Ovary (tissue), 9 donors: ENCODE results near the gene COL13A1. TPM values are rescaled to one million over a fixed set of nuclear protein-coding genes. Genes with fewer than 3 reads are reported as not detected.

Source experiments
- DNase-seq, 5 donors: peaks; one replicate each; pipeline ENCODE4 v3.0.0-alpha.2; 2019 to 2020
- H3K27ac ChIP-seq, 2 donors: fragments of 200-600 bp; one replicate each; pipeline versions ENCODE4 v1.5.1 to v1.8.0; 2019 to 2022
- H3K27me3 ChIP-seq: fragments of 200-600 bp; one replicate; pipeline ENCODE4 v1.8.0; 2022
- H3K36me3 ChIP-seq: fragments of 200-600 bp; sonication (generic); one replicate; pipeline ENCODE4 v1.5.1; 2019
- H3K4me1 ChIP-seq: one replicate; pipeline ENCODE4 v1.8.1; 2013; ENCODE audit warnings: mild to moderate bottlenecking, moderate library complexity; ENCODE audit not compliant: insufficient read depth
- H3K4me3 ChIP-seq: fragments of 200-600 bp; sonication (generic); one replicate; pipeline ENCODE4 v1.5.1; 2017
- H3K9me3 ChIP-seq, 2 donors: fragments of 200-600 bp in 1 of 2; sonication (generic) in 1 of 2; one replicate each; pipeline versions ENCODE4 v1.5.1 to v1.8.1; 2013 to 2019; ENCODE audit warnings: mild to moderate bottlenecking in 1 of 2, moderate library complexity in 1 of 2
- CTCF ChIP-seq, 3 donors: fragments of 450-650 bp in 2 of 3; fragments of 200-600 bp in 1 of 3; IDR thresholded peaks; one replicate each; pipeline versions ENCODE4 v1.5.1 to v1.8.0; 2016 to 2022; ENCODE audit warnings: antibody characterized with exemption in 3 of 3, mild to moderate bottlenecking in 1 of 3
- EP300 ChIP-seq: sonication (generic); formaldehyde crosslinking; IDR thresholded peaks from one replicate; pipeline ENCODE4 v1.6.1; 2017; ENCODE audit warnings: antibody characterized with exemption
- POLR2A ChIP-seq: fragments of 450-650 bp; IDR thresholded peaks from one replicate; pipeline ENCODE4 v1.6.1; 2017; ENCODE audit warnings: antibody characterized with exemption, mild to moderate bottlenecking, moderate library complexity
- WGBS, 3 donors: extraction: QIAGEN DNeasy Blood & Tissue Kit in 1 of 3; methylation state at CpG; one replicate each; pipeline versions ENCODE4 v1.1.5 to v1.1.7; 2013 to 2017; 5-methylcytosine and 5-hydroxymethylcytosine counted together
- intact Hi-C, 4 donors: fragments of 100-400 bp; cut with DNase I; formaldehyde crosslinking; loops; one replicate each; pipeline versions ENCODE4 v1.11.0 to v1.15.1; 2022 to 2023
- polyA plus RNA-seq, 2 donors: library from polyadenylated mRNA; stranded (reverse); fragments of 200-250 nt in 1 of 2; fragments of 350-450 nt in 1 of 2; fragmentation: Illumina TruSeq in 1 of 2; extraction: RNeasy Lipid Tissue Mini Kit (QIAGEN cat#74804) in 1 of 2; gene quantifications; one replicate each; pipeline ENCODE4 v1.2.3, GENCODE V29; 2013 to 2014
- total RNA-seq, 7 donors: library from RNA; depleted of rRNA in 2 of 7; stranded (reverse); fragments of >200 nt in 2 of 7; fragmentation: NEBNext Ultra II Directional in 3 of 7; extraction: Animal tissue kit (Norgen Biotek cat#: 25700) in 3 of 7; gene quantifications; one replicate each; pipeline versions ENCODE4 v1.1.0 to v1.2.4, GENCODE V29; 2016 to 2023
- donor health status: DM: no; HTN: no; CAD: no; lungs with moderate emphysema.
- donor health status: DM: no; HTN: no; CAD: no.
- donor health status: Bipolar disorder and iron deficiency.
- donor health status: DM: yes; HTN: yes; CAD: no.
- donor health status: DM: no; HTN: no; CAD: no.
- donor health status: DM: yes; HTN: yes; CAD: no.

Gene COL13A1
- total and polyA plus RNA-seq, 9 donors = 0.48 to 3.1 (median 1.1) TPM

- H3K9me3 ChIP-seq = no peaks in the 10 kb centered on the region
- intact Hi-C loops = no loop called here
- no peaks in the 10 kb centered on the region for H3K36me3 ChIP-seq
- no peak for DNase-seq
- H3K27ac ChIP-seq = no peak overlapping the region
- WGBS, 3 donors = 77 to 85% (median 78%) methylated on average over 3 of the region's 3 CpGs
- no peaks in the 10 kb centered on the region for H3K4me1 ChIP-seq
- no peak for TF ChIP-seq EP300
- TF ChIP-seq CTCF (IDR thresholded peaks at IDR 0.05) = no peak
- TF ChIP-seq POLR2A = no peak
- no peaks in the 10 kb centered on the region for H3K27me3 ChIP-seq
- no peak overlapping the region for H3K4me3 ChIP-seq
Measured at GRCh38 chr10:69962746-69963135, 161.0 kb downstream of the COL13A1 start.

GRCh38 chr10:69963178-69963834 lies 161.6 kb downstream of the COL13A1 start:
- intact Hi-C loops = no loop called here
- no peaks in the 10 kb centered on the region for H3K36me3 ChIP-seq
- 84 to 88% (median 87%) methylated on average over 7 of the region's 7 CpGs for WGBS, 3 donors
- H3K4me1 ChIP-seq = no peaks in the 10 kb centered on the region
- DNase-seq = no peak
- TF ChIP-seq POLR2A = no peak
- TF ChIP-seq CTCF (IDR thresholded peaks at IDR 0.05) = no peak
- TF ChIP-seq EP300 = no peak
- no peaks in the 10 kb centered on the region for H3K27me3 ChIP-seq
- H3K4me3 ChIP-seq = no peak overlapping the region
- H3K9me3 ChIP-seq = no peaks in the 10 kb centered on the region
- no peak overlapping the region for H3K27ac ChIP-seq

- Histone ChIP-seq H3K36me3 (no peaks in the 10 kb centered on the region), H3K27ac (no peak overlapping the region), H3K27me3 (no peaks in the 10 kb centered on the region), H3K4me3 (no peak overlapping the region), H3K4me1 (no peaks in the 10 kb centered on the region), H3K9me3 (no peaks in the 10 kb centered on the region)
- DNase-seq = no peak
- WGBS, 3 donors = 91 to 92% (median 91%) methylated on average over 13 of the region's 13 CpGs
- intact Hi-C loops = no loop called here
- no peak for TF ChIP-seq POLR2A
- no peak for TF ChIP-seq EP300
- no peak for TF ChIP-seq CTCF (IDR thresholded peaks at IDR 0.05)
Measured at GRCh38 chr10:69963835-69964710, 162.4 kb downstream of the COL13A1 start.

- 79 to 93% (median 89%) methylated on average over 3 of the region's 3 CpGs for WGBS, 3 donors
- TF ChIP-seq EP300 (no peak), CTCF (IDR thresholded peaks at IDR 0.05) (no peak), POLR2A (no peak)
- no peak for DNase-seq
- H3K36me3 ChIP-seq = no peaks in the 10 kb centered on the region
- no peaks in the 10 kb centered on the region for H3K4me1 ChIP-seq
- H3K27me3 ChIP-seq = no peaks in the 10 kb centered on the region
- no peak overlapping the region for H3K27ac ChIP-seq
- H3K4me3 ChIP-seq = no peak overlapping the region
- intact Hi-C loops = no loop called here
- H3K9me3 ChIP-seq = no peaks in the 10 kb centered on the region
Measured at GRCh38 chr10:69965086-69965485, 163.4 kb downstream of the COL13A1 start.
